Activated naive CD4-positive, alpha-beta T cell treated with anti-CD3 and anti-CD28 coated beads, Interleukin-2, amount 10 ng/mL, durations not matched to agents 7 days and 5 days (primary cell): ENCODE results near the gene ZSWIM3.
A peak's percentile ranks its signal among the peaks of the same experiment; 100 is the strongest.

Experiments used
- CTCF ChIA-PET: fragments of 350-600 bp; sonication (Branson Sonifier 250); formaldehyde crosslinking; loops from one replicate; lab custom pipeline; 2021; ENCODE audit warnings: antibody characterized with exemption; lab: Charles Lee
- DNase-seq: peaks from one replicate; pipeline ENCODE4 v3.0.0-alpha.2; 2020
- H3K27ac Mint-ChIP-seq: one replicate; pipeline ENCODE4 v1.8.0; 2021; ENCODE audit warnings: mild to moderate bottlenecking, moderate library complexity, mixed read lengths
- H3K27me3 Mint-ChIP-seq: one replicate; pipeline ENCODE4 v1.8.0; 2021; ENCODE audit warnings: mild to moderate bottlenecking, mixed read lengths
- H3K36me3 Mint-ChIP-seq: one replicate; pipeline ENCODE4 v1.8.0; 2021; ENCODE audit warnings: mixed read lengths
- H3K4me1 Mint-ChIP-seq: one replicate; pipeline ENCODE4 v1.8.0; 2021; ENCODE audit warnings: mixed read lengths
- H3K4me3 Mint-ChIP-seq: one replicate; pipeline ENCODE4 v1.8.0; 2021; ENCODE audit warnings: mild to moderate bottlenecking, moderate library complexity, mixed read lengths
- H3K9me3 Mint-ChIP-seq: one replicate; pipeline ENCODE4 v1.8.0; 2021; ENCODE audit warnings: mixed read lengths

The ZSWIM3 gene

GRCh38 chr20:45836841-45837240, 20.6 kb upstream of the ZSWIM3 start:
- no peaks in the 10 kb centered on the region for H3K9me3 Mint-ChIP-seq
- no peaks in the 10 kb centered on the region for H3K36me3 Mint-ChIP-seq
- no peak overlapping the region for H3K27ac Mint-ChIP-seq
- peaks cover 13% of the 10 kb centered on the region for H3K27me3 Mint-ChIP-seq
- H3K4me3 Mint-ChIP-seq = no peak overlapping the region
- CTCF ChIA-PET = no interaction called here
- H3K4me1 Mint-ChIP-seq = peaks cover 17% of the 10 kb centered on the region
- no peak for DNase-seq

GRCh38 chr20:45840700-45841198, 16.7 kb upstream of the ZSWIM3 start:
- CTCF ChIA-PET = interaction anchor here (1.1 kb wide), 1 partner anchor 146 kb away, joined by 3 read pairs; no protein-coding TSS in a partner anchor
- DNase-seq = no peak
- Mint-ChIP-seq H3K27ac (no peak overlapping the region), H3K4me1 (no peaks in the 10 kb centered on the region), H3K36me3 (peaks cover 22% of the 10 kb centered on the region), H3K4me3 (no peak overlapping the region), H3K9me3 (no peaks in the 10 kb centered on the region), H3K27me3 (no peaks in the 10 kb centered on the region)

- Mint-ChIP-seq H3K27me3 (no peaks in the 10 kb centered on the region), H3K36me3 (peaks cover 27% of the 10 kb centered on the region), H3K27ac (peak overlapping the region; percentile 37), H3K4me1 (no peaks in the 10 kb centered on the region), H3K4me3 (no peak overlapping the region), H3K9me3 (no peaks in the 10 kb centered on the region)
- DNase-seq = no peak
- CTCF ChIA-PET = interaction anchor here (0.9 to 1.1 kb wide), 3 partner anchors 23 to 145 kb away, joined by 3 read pairs; partner anchors contain the start of genes CTSA and NEURL2
Observed at GRCh38 chr20:45841407-45842129, 15.8 kb upstream of the ZSWIM3 start.

GRCh38 chr20:45842169-45842812, 15.1 kb upstream of the ZSWIM3 start:
- Mint-ChIP-seq H3K27ac (peak overlapping the region; percentile 20), H3K4me3 (no peak overlapping the region), H3K4me1 (no peaks in the 10 kb centered on the region), H3K27me3 (no peaks in the 10 kb centered on the region), H3K9me3 (no peaks in the 10 kb centered on the region), H3K36me3 (peaks cover 27% of the 10 kb centered on the region)
- CTCF ChIA-PET = interaction anchor here (0.9 to 1.1 kb wide), 2 partner anchors 24 to 49 kb away, joined by 3 read pairs; partner anchors contain the start of genes CTSA and NEURL2
- DNase-seq = no peak

- peaks cover 27% of the 10 kb centered on the region for H3K36me3 Mint-ChIP-seq
- H3K4me3 Mint-ChIP-seq = no peak overlapping the region
- no peaks in the 10 kb centered on the region for H3K4me1 Mint-ChIP-seq
- H3K27ac Mint-ChIP-seq = no peak overlapping the region
- no peaks in the 10 kb centered on the region for H3K27me3 Mint-ChIP-seq
- DNase-seq = no peak
- CTCF ChIA-PET = no interaction called here
- no peaks in the 10 kb centered on the region for H3K9me3 Mint-ChIP-seq
Observed at GRCh38 chr20:45843506-45843905, 13.9 kb upstream of the ZSWIM3 start.

GRCh38 chr20:45845452-45845851, 12.0 kb upstream of the ZSWIM3 start:
- Mint-ChIP-seq H3K9me3 (no peaks in the 10 kb centered on the region), H3K27ac (no peak overlapping the region), H3K36me3 (peaks cover 33% of the 10 kb centered on the region), H3K4me3 (no peak overlapping the region), H3K27me3 (no peaks in the 10 kb centered on the region), H3K4me1 (no peaks in the 10 kb centered on the region)
- no peak for DNase-seq
- CTCF ChIA-PET = no interaction called here

GRCh38 chr20:45848421-45848820, 9.0 kb upstream of the ZSWIM3 start:
- Mint-ChIP-seq H3K27ac (no peak overlapping the region), H3K36me3 (peaks cover 32% of the 10 kb centered on the region), H3K4me3 (no peak overlapping the region), H3K27me3 (no peaks in the 10 kb centered on the region), H3K9me3 (no peaks in the 10 kb centered on the region), H3K4me1 (peaks cover under 1% of the 10 kb centered on the region)
- no peak for DNase-seq
- CTCF ChIA-PET = interaction anchor here (1.8 kb wide), 1 partner anchor 122 kb away, joined by 4 read pairs; no protein-coding TSS in a partner anchor

- H3K27ac Mint-ChIP-seq = no peak overlapping the region
- no peak overlapping the region for H3K4me3 Mint-ChIP-seq
- H3K36me3 Mint-ChIP-seq = peaks cover 33% of the 10 kb centered on the region
- CTCF ChIA-PET = no interaction called here
- no peaks in the 10 kb centered on the region for H3K9me3 Mint-ChIP-seq
- no peaks in the 10 kb centered on the region for H3K27me3 Mint-ChIP-seq
- DNase-seq = no peak
- H3K4me1 Mint-ChIP-seq = peaks cover 7% of the 10 kb centered on the region
Observed at GRCh38 chr20:45848969-45849582, 8.3 kb upstream of the ZSWIM3 start.

- CTCF ChIA-PET = no interaction called here
- no peak for DNase-seq
- Mint-ChIP-seq H3K4me1 (peaks cover 16% of the 10 kb centered on the region), H3K4me3 (no peak overlapping the region), H3K9me3 (no peaks in the 10 kb centered on the region), H3K27ac (no peak overlapping the region), H3K36me3 (peaks cover 32% of the 10 kb centered on the region), H3K27me3 (no peaks in the 10 kb centered on the region)
Observed at GRCh38 chr20:45850238-45850637, 7.2 kb upstream of the ZSWIM3 start.

GRCh38 chr20:45850926-45851325, 6.5 kb upstream of the ZSWIM3 start:
- Mint-ChIP-seq H3K4me3 (no peak overlapping the region), H3K9me3 (no peaks in the 10 kb centered on the region), H3K36me3 (peaks cover 31% of the 10 kb centered on the region), H3K27me3 (no peaks in the 10 kb centered on the region), H3K27ac (no peak overlapping the region), H3K4me1 (peaks cover 20% of the 10 kb centered on the region)
- DNase-seq = no peak
- CTCF ChIA-PET = interaction anchor here (1.6 kb wide), 1 partner anchor 39 kb away, joined by 3 read pairs; no protein-coding TSS in a partner anchor

GRCh38 chr20:45851501-45851900, 5.9 kb upstream of the ZSWIM3 start:
- no peaks in the 10 kb centered on the region for H3K9me3 Mint-ChIP-seq
- H3K4me3 Mint-ChIP-seq = no peak overlapping the region
- H3K27me3 Mint-ChIP-seq = no peaks in the 10 kb centered on the region
- CTCF ChIA-PET = interaction anchor here (1.6 kb wide), 1 partner anchor 39 kb away, joined by 3 read pairs; no protein-coding TSS in a partner anchor
- H3K36me3 Mint-ChIP-seq = peaks cover 27% of the 10 kb centered on the region
- DNase-seq = no peak
- H3K27ac Mint-ChIP-seq = no peak overlapping the region
- H3K4me1 Mint-ChIP-seq = peaks cover 26% of the 10 kb centered on the region

- no peak overlapping the region for H3K27ac Mint-ChIP-seq
- peaks cover 30% of the 10 kb centered on the region for H3K4me1 Mint-ChIP-seq
- H3K27me3 Mint-ChIP-seq = no peaks in the 10 kb centered on the region
- H3K9me3 Mint-ChIP-seq = no peaks in the 10 kb centered on the region
- CTCF ChIA-PET = interaction anchor here (1.1 kb wide), 1 partner anchor 117 kb away, joined by 5 read pairs; no protein-coding TSS in a partner anchor
- no peak for DNase-seq
- peaks cover 30% of the 10 kb centered on the region for H3K36me3 Mint-ChIP-seq
- no peak overlapping the region for H3K4me3 Mint-ChIP-seq
Observed at GRCh38 chr20:45852326-45852725, 5.1 kb upstream of the ZSWIM3 start.

GRCh38 chr20:45853484-45853883, 3.9 kb upstream of the ZSWIM3 start:
- DNase-seq = no peak
- no peak overlapping the region for H3K4me3 Mint-ChIP-seq
- H3K9me3 Mint-ChIP-seq = no peaks in the 10 kb centered on the region
- H3K4me1 Mint-ChIP-seq = peaks cover 42% of the 10 kb centered on the region
- H3K27me3 Mint-ChIP-seq = no peaks in the 10 kb centered on the region
- no peak overlapping the region for H3K27ac Mint-ChIP-seq
- peaks cover 32% of the 10 kb centered on the region for H3K36me3 Mint-ChIP-seq
- CTCF ChIA-PET = no interaction called here

- H3K4me1 Mint-ChIP-seq = peaks cover 56% of the 10 kb centered on the region
- peaks cover 25% of the 10 kb centered on the region for H3K36me3 Mint-ChIP-seq
- peak; percentile 64 for DNase-seq
Observed at GRCh38 chr20:45857882-45858216, 435 bp downstream of the ZSWIM3 start.

More at GRCh38 chr20:45857882-45858216, 435 bp downstream of the ZSWIM3 start:
- H3K27ac Mint-ChIP-seq = peak overlapping the region; percentile 99
- CTCF ChIA-PET = no interaction called here
- peak overlapping the region; percentile 99 for H3K4me3 Mint-ChIP-seq
- no peaks in the 10 kb centered on the region for H3K9me3 Mint-ChIP-seq
- no peaks in the 10 kb centered on the region for H3K27me3 Mint-ChIP-seq
